Measurements from ENCODE around the gene R3HDM2.

R3HDM2 gene

DNA sequence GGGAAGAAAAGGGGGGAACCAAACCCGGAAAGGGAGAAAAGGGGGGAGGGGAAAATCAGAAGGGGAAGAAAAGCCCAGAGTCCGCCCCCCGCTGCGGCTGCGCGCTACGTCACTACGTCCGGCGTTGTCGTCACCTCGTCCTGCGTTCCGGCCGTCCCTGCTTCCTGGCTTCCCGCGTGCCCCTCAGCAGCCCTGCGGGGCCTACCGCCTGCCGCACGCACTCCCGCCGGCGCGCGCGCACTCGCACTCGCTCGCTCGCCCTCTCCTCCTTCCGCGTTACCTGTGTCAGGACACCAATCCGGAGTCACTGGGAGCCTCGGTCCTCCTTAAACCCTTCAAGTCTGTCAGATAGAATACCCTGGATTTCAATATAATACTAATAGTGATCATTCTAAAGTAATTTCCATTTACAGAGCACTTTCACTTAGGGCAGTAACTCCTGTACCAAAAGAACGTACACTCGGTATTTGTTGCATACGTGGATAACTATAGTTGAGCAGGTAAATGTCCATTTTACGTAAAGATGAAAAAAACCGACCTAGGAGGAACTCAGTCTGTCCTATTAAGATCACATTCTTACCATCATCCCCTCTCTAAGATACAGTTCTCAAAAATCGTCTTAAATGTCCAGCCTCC lies at the start of gene R3HDM2:
Gene R3HDM2 (minus strand): TSS at position 113 of the 636 bp plus-strand sequence. CDS start 120,615 bp downstream, outside the sequence.
- DNase-seq: peak; percentile 96

DNA sequence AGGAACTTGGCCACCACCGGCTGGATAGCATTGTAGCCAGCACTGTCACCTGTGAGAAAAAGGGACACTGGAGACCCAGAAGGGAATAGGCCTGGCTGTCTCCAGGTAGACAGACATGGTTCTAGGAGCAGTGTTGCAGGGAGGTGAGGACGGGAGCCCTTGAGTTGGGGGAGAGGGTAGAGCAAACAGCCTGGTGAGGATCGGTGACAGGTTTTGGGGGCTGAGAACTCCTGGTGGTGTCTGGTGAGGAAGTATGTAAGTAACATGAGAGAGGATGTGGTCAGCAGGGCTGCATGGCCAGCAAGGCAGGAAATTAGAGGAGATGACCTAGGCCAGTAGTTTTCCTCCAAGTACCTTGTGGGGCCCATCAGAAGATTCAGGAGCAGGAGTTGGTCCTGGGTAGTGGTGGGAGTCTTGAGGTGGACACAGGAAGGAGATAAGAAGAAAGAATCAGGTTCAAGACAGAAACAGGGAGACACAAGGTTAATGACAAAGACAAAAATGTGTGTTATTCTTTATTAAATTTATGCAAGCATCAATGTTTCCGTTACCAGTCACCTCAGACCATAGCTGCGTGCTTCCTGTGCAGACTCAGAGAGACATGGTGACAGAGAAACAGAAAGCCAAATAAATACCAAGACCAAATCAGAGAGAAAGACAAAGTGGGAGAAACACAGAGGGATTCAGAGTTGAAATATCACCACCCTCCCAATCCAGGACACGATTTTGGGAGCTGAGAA lies 48.7 kb upstream of the R3HDM2 start, which contains the start of gene ARHGAP9:
Gene ARHGAP9 (minus strand): TSS at position 491 of the 740 bp plus-strand sequence. CDS start 460 bp downstream, at position 31.
- DNase-seq: no peak

- DNase-seq: no peak
These were observed 48.2 kb upstream of the R3HDM2 start for GRCh38 chr12:57479043-57479375.

GRCh38 chr12:57477710-57478681 lies 47.2 kb upstream of the R3HDM2 start:
- DNase-seq: peak; percentile 34

DNA sequence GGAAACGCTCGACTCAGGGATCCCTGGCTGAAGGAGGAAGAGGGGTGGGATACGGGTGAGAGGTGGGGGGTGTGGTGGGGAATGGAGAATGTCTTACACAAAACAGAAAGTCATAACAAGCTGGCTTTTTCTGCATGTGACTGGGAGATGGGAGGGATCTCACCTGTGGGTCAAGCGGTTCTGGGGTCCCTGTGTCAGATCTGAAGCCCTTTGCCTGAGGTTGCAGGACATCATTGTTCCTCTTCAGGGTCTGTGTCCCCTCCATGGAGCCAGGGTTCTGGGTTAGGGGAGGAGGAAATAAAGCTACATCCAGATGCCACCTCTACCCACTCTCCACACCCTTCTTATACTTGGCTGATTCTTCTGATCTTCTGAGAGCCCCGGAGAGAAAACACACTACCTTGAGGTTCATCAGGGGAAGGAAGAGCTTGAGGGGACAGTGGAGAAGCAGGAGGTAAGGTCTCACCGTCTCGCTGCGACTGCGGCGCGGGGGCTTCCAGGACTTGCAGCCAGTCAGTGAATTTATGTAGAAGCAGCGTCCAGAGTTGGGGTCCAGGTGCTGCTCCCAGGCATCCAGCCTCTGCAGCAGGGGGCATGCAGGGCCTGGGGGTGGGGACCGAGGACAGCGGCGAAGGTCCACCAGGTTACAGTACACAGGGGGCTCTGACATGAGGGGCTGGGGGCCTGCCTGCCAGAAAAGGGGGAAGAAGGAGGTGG lies 46.3 kb upstream of the R3HDM2 start:
- no peak for DNase-seq

- no peak for DNase-seq
These were observed 45.5 kb upstream of the R3HDM2 start for GRCh38 chr12:57476162-57476992.

GRCh38 chr12:57475271-57476161 lies 44.7 kb upstream of the R3HDM2 start:
- no peak for DNase-seq

DNA sequence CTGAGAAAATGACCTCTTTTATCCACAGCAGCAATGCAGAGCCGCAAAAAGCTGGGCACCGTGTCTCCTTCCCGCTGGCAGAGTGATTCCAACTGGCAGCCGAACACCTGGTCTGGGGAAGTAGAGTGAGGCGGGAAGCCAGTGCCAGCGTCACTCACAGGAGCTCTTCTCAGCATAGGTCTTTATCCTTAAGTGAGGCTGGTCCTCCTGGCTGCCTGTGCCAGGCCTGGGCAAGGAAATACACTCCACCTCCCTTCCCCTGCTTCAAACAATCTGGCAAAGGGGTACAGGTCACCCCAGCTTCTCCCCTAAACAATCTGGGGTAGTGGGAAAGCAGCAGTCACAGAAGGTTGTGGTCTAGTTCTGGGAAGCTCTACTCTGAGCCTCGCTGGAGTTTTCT lies 44.0 kb upstream of the R3HDM2 start:
- no peak for DNase-seq

GRCh38 chr12:57474430-57474829 lies 43.6 kb upstream of the R3HDM2 start:
- no peak for DNase-seq

DNA sequence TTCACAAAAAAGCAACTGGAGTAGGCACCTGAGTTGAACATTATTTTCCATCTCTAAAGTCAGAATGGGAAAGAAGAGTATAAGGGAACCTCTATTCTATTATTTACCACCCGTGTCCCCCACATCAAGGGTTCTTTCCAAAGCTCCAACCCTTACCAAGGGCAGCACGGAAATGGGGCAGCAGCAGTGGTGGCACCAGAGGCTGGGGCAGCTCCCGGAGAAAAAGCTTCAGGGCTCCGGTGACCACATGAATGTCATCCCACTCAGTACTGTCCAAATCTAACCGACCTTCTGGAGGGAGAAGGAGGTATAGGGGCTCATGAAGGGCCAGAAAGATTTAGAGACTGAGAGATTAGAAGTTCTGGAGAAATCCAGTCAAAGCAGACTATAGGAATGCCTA lies 43.0 kb upstream of the R3HDM2 start:
- DNase-seq: no peak

DNA sequence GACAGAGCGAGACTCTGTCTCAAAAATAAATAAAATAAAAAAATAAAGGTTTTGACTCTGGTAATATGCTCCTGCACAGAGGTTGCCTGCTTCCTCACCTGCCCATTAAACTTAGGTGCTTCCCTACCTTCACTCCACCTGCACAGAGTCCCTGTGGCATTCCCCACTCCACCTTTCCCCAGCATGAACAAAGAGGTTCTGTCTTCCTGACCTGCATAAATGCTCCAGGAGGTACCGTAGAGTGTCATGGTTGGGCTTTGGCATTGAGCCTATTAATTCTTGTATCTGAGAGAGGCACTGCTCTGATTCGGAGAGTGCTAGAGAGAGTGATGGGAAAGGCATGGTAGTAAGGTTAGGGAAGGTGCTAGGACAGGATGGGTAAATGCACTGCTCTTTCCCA lies 42.5 kb upstream of the R3HDM2 start:
- no peak for DNase-seq

DNA sequence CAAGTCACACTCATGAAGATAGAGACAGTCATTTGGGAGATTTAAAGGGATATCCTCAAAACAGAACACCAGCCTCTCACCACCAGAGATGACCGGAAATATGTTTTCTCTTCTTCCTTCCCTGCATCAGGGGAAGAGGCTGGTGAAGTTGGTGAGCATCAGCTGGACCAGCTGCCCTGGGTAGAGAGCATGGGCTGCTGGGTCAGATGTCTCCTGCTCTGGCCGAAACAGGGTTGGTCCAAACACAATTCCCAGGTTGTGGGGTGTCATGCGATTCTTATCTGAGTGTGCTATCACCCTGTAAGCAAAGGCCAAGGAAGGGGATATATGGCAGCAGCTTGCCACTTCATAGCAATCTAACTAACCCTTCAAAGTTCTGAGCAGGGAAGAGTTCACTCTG lies 41.5 kb upstream of the R3HDM2 start:
- DNase-seq: no peak

DNA sequence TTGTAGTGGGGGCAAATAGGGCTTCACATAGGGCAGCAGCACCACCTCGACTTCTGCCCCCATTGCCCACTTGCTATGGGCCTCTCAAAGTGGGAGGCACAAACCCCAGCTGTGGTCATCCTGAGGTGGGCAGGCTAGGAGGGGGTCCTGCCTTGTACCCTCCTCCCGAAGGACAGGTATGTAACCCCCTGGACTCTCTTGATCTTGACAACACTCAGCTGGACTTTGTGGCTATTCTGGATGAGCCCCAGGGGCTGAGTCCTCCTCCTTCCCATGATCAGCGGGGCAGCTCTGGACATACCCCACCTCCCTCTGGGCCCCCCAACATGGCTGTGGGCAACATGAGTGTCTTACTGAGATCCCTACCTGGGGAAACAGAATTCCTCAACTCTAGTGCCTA lies 40.8 kb upstream of the R3HDM2 start:
- DNase-seq: no peak

DNA sequence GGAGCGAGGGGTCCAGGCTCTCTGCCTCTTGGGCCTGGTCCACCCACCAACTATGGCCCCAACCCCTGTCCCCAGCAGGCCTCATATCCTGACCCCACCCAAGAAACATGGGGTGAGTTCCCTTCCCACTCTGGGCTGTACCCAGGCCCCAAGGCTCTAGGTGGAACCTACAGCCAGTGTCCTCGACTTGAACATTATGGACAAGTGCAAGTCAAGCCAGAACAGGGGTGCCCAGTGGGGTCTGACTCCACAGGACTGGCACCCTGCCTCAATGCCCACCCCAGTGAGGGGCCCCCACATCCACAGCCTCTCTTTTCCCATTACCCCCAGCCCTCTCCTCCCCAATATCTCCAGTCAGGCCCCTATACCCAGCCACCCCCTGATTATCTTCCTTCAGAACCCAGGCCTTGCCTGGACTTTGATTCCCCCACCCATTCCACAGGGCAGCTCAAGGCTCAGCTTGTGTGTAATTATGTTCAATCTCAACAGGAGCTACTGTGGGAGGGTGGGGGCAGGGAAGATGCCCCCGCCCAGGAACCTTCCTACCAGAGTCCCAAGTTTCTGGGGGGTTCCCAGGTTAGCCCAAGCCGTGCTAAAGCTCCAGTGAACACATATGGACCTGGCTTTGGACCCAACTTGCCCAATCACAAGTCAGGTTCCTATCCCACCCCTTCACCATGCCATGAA lies 40.3 kb upstream of the R3HDM2 start:
- DNase-seq: no peak

DNA sequence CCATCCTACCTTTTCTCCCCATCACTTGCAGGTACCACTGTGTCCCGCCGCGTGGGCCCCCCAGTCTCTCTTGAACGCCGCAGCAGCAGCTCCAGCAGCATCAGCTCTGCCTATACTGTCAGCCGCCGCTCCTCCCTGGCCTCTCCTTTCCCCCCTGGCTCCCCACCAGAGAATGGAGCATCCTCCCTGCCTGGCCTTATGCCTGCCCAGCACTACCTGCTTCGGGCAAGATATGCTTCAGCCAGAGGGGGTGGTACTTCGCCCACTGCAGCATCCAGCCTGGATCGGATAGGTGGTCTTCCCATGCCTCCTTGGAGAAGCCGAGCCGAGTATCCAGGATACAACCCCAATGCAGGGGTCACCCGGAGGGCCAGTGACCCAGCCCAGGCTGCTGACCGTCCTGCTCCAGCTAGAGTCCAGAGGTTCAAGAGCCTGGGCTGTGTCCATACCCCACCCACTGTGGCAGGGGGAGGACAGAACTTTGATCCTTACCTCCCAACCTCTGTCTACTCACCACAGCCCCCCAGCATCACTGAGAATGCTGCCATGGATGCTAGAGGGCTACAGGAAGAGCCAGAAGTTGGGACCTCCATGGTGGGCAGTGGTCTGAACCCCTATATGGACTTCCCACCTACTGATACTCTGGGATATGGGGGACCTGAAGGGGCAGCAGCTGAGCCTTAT lies 39.6 kb upstream of the R3HDM2 start:
- no peak for DNase-seq

GRCh38 chr12:57469296-57470164 lies 38.7 kb upstream of the R3HDM2 start:
- DNase-seq: no peak

DNA sequence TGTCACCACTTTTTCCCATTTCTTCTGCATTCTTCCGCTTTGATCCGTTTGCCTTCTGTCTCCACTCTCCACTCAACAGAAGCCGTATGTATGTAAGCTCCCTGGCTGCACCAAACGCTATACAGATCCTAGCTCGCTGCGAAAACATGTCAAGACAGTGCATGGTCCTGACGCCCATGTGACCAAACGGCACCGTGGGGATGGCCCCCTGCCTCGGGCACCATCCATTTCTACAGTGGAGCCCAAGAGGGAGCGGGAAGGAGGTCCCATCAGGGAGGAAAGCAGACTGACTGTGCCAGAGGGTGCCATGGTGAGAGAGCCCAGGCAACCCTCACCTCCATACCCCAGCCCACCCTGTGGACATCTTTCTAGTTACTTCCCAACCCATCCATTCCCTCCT lies 37.1 kb upstream of the R3HDM2 start:
- DNase-seq: no peak

DNA sequence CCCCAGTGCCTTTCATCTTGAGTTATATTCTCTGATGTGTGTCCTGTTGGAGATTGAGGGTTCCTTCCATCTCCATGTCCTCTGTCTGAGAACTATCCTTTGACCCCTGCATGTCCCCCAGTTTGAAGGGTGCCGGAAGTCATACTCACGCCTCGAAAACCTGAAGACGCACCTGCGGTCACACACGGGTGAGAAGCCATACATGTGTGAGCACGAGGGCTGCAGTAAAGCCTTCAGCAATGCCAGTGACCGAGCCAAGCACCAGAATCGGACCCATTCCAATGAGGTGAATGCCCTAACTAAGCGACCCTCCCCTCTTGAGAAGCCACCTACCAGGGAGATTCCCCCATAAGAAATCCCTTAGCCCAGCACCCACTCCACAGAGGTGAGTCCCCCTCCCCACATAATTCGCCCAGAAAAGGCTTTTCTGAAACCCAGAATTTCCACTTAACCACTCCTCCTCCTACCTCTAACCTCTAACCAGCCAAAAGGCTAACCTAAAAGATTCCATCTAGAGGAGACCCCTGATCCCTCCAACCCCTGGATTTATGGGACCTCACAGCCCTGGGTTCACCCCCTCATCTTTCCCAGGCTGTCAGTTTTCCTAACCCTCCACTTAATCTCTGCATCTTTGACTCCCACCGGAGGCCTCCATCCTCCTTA lies 36.5 kb upstream of the R3HDM2 start:
- DNase-seq: no peak
